Measurements from ENCODE around the gene LRP5.
A peak's percentile ranks its signal among the peaks of the same experiment; 100 is the strongest.
"Not testable (repeated sequence)": the region's sequence is repeated elsewhere in the genome, so short reads cannot be mapped to it uniquely, and the experiment has no call there.

Gene LRP5

GRCh38 chr11:68424981-68425865, 112.8 kb downstream of the LRP5 start:
- DNase-seq, result no peak

GRCh38 chr11:68425866-68426380, 113.5 kb downstream of the LRP5 start:
- no peak for DNase-seq

GRCh38 chr11:68429661-68430060, 117.3 kb downstream of the LRP5 start:
- no peak for DNase-seq

GRCh38 chr11:68430384-68430783, 118.0 kb downstream of the LRP5 start:
- no peak for DNase-seq

GRCh38 chr11:68430801-68431200, 118.4 kb downstream of the LRP5 start:
- DNase-seq, result no peak

- DNase-seq, result no peak
These were observed 119.7 kb downstream of the LRP5 start for GRCh38 chr11:68431984-68432645.

GRCh38 chr11:68432874-68433273, 120.5 kb downstream of the LRP5 start:
- no peak for DNase-seq

GRCh38 chr11:68433541-68433940, 121.2 kb downstream of the LRP5 start:
- DNase-seq, result no peak

GRCh38 chr11:68434159-68434558, 121.8 kb downstream of the LRP5 start:
- not testable (repeated sequence) for DNase-seq

- no peak for DNase-seq
These were observed 123.9 kb downstream of the LRP5 start for GRCh38 chr11:68436162-68436888.

GRCh38 chr11:68436985-68437926, 124.9 kb downstream of the LRP5 start:
- DNase-seq, result no peak

GRCh38 chr11:68437927-68438657, 125.7 kb downstream of the LRP5 start:
- DNase-seq, result no peak

GRCh38 chr11:68438658-68439259, 126.4 kb downstream of the LRP5 start:
- DNase-seq, result no peak

GRCh38 chr11:68439355-68440065, 127.1 kb downstream of the LRP5 start:
- DNase-seq, result no peak

- DNase-seq, result peak; percentile 47 to 74
These were observed 127.8 kb downstream of the LRP5 start for GRCh38 chr11:68440224-68440623.

GRCh38 chr11:68441466-68442230, 129.3 kb downstream of the LRP5 start:
- peak; percentile 71 to 80 for DNase-seq

GRCh38 chr11:68442433-68442832, 130.0 kb downstream of the LRP5 start:
- no peak for DNase-seq

- DNase-seq, result no peak
These were observed 132.2 kb downstream of the LRP5 start for GRCh38 chr11:68444566-68444965.

GRCh38 chr11:68445531-68446035, 133.2 kb downstream of the LRP5 start:
- no peak for DNase-seq
